HG03460 (cell line): ENCODE results near the gene TET2.
"Not testable (repeated sequence)": the region's sequence is repeated elsewhere in the genome, so short reads cannot be mapped to it uniquely, and the experiment has no call there.

ENCODE experiments used
- ATAC-seq: cut with Tn5 transposase; IDR thresholded peaks from one replicate; pipeline ENCODE4 v1.9.1; 2021; ENCODE audit not compliant: unreplicated experiment

TET2 gene

DNA sequence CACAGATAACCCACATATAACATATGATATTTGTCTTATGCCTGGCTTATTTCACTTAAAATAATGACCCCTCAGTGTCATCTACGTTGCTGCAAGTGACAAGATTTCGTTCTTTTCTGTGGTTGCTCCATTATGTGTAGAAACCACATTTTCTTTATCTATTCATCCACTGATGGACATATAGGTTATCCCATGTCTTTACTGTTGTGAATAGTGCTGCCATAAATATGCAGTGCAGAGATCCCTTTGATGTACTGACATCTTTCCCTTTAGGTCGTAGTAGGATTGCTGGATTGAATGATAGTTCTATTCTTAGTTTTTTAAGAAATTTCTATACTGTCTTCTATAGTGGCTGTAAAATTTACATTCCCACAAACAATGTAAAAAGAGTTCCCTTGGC lies 135.8 kb downstream of the TET2 start:
- ATAC-seq, result no peak

DNA sequence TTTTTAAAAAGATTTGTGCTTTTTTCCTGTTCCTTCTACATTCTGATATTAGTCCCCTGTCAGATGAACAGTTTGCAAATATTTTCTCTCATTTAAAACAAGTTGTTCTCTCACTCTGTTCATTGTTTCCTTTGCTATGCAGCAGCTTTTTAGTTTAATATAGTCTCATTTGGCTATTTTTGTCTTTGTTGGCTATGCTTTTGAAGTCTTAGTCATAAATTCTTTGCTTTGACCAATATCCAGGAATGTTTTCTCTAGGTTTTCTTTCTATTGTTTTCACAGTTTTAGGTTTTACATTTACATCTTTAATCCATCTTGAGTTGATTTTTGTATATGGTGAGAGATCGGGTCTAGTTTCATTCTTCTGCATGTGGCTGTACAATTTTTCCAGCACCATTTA lies 136.8 kb downstream of the TET2 start:
- ATAC-seq, result no peak

DNA sequence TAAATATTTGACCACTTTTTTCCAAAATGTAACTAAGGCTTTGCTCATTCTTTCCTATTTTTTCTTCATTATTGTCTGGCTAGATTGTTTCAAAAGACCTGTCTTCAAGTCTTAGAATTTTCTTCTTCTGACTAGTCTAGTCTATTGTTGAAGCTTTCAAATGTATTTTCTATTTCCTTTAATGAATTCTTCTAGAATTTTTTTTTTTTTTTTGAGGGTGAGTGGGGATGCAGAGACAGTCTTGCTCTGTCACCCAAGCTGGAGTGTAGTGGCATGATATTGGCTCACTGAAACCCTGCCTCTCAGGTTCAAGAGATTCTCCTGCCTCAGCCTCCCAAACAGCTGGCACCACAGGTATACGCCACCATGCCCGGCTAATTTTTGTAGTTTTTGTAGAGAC lies 141.4 kb downstream of the TET2 start:
- no peak for ATAC-seq

DNA sequence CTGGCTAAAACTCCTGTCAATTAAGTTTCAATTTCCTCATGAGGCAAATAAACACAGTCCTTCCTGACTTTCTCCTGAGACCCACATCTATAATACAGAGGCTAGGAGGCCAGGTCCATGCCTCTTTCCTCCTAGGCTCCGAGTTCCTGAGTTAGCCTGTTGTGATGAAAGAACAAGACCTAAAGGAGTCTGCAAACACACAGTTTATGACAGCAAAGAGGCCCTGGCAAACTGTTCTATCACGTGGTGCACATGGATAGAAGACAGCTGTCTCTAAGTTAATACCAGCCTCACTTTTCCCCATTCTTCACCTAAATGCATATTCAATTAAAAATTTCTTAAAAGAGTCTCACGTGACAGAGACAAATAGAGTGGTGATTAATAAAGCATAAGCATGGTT lies 145.2 kb downstream of the TET2 start:
- ATAC-seq, result no peak

DNA sequence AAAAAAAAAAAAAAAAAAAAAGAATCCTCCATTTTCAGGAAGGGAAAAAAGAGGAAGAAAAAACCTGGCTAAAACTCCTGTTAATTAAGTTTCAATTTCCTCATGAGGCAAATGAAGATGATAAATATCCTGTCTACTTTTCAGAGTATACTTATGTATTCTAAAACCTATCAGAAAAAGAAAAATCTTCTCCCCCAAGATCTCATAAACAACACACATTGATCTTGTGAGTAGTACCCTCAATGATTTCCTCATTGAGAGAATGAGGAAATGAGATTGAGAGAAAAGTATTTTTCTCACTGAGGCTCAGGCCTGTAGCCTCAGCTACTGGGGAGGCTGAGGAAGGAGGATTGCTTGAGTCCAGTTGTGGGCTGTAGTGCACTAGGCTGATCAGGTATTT lies 146.7 kb downstream of the TET2 start:
- no peak for ATAC-seq

DNA sequence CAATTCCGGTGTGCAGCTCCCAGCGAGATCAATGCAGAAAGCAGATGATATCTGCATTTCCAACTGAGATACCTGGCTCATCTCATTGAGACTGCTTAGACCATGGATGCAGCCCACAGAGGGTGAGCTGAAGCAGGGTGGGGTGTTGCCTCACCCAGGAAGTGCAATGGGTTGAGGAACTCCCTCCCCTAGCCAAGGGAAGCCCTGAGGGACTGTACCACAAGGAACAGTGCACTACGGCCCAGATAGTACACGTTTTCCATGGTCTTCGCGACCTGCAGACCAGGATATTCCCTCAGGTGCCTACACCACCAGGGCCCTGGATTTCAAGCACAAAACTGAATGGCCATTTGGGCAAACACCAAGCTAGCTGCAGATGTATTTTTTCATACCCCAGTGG lies 150.0 kb downstream of the TET2 start:
- no peak for ATAC-seq

DNA sequence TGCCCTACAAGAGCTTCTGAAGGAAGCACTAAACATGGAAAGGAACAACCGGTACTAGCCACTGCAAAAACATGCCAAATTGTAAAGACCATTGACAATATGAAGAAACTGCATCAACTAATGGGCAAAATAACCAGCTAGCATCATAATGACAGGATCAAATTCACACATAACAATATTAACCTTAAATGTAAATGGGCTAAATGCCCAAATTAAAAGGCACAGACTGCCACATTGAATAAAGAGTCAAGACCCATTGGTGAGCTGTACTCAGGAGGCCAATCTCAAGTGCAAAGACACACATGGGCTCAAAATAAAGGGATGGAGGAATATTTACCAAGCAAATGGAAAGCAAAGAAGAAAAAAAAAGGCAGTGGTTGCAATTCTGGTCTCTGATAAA lies 152.4 kb downstream of the TET2 start:
- ATAC-seq, result not testable (repeated sequence)

DNA sequence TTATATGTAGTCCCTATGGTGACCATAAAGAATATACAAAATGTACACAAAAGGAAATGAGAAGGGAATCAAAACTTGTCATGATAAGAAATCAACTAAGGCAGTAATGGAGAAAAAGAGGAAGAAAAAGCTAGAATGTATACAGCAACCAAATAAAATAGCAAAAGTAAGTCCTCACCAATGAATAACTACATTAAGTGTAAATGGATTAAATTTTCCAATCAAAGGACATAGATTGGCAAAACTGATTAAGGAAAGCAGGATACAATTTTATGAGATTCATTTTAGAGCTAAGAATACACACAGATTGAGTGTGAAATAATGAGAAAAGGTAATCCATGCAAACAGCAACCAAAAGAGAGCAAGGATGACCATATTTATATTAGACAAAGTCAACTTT lies 157.4 kb downstream of the TET2 start:
- no peak for ATAC-seq

DNA sequence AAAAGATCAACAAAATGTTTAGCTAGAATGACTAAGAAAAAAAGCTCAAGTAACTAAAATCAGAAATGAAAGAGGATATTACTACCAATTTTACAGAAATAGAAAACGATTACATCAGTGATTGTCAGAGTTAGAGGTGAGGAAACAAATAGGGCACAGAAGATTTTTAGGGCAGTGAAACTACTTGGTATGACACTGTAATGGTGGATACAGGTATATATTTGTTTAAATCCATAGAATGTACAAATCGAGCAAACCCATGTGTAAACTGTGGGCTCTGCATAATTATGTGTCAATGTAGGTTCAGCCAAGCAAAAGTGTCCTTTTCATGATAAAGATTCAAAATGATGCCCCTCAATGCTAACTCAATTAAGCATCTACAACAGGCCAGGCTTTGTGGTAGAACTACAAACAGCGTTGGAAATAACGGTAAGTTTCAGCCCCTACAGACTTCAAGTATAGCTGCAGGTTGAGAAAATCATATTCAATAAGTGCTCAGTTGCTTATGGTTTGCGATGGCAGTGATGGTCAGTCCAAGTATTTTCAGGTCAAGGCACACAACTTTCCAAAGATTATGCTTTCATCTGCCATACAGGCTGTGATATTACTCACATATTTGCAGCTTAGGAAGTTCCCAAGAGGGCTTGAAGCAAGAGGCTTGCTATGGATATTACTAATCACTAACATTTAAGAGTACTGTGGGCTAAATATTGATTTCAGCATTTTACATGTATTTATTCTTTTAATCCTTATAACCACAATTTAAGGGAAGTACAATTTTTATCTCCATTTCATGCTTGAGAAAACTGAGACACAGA lies 158.6 kb downstream of the TET2 start:
- ATAC-seq, result no peak

DNA sequence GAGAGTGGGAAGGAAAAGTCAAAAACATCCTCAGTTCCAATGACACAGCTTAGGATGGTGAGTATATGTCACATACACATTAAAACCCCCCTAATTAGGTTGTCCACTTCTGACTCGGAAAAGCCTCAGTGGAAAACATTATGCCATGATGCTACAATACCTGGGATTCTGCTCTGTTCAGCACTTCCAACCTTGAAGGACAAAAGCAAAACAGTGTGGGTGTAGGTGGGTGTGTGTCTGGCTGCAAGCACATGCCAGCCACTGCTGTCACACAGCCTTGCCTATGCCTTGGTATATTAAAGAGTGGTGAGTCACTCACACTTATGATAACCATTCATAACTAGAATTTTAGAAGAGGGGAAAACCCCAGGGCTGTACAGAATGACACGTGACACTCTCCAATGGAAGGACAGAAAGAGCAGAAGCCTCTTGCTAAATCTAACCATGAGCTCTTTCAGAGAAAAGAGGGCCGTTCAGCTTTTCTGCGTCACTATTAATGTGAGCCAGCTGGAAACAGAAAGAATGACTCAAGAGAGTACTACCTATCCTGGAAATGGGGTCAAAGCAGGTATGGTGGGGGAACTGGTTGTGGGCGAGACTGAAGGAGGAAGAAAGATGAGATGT lies 159.6 kb downstream of the TET2 start:
- ATAC-seq, result peak; percentile 93

DNA sequence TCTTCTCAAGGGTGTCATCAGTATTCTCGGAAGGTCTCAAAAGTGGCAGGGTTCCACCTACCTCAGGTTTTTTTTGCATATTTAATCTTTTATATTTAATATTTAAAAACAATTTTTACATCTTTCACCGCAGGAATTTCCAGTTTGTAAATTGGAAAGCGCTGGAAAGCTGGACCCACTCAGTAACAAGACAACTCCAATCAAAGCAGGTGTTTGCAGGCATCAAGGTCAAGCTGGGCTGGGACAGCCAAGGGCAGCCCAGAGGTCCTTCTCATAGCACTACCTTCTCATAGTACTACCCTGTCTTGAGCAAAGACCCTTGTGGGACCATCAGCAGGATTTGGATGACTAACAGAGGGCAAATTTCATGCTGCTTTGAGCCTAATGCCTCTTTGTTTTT lies 160.1 kb downstream of the TET2 start:
- ATAC-seq, result no peak

DNA sequence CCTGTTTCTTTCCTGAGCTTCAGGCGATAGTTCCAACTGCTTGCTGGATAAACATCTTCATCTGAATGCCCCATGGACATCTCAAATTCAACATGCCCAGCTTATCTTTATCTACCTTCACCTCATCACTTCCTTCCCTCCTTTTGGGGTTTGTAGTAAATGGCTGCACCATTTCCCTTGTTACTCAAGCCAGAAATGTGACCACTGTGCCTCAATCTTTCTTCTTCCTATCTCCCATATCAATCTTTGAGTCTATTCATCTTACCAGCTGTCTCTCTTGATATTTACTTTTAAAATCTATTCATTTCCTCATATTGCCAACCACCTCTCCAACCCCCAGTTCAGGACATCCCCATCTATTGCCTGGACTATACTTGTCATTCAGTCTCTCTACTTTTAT lies 171.8 kb downstream of the TET2 start:
- ATAC-seq, result no peak

DNA sequence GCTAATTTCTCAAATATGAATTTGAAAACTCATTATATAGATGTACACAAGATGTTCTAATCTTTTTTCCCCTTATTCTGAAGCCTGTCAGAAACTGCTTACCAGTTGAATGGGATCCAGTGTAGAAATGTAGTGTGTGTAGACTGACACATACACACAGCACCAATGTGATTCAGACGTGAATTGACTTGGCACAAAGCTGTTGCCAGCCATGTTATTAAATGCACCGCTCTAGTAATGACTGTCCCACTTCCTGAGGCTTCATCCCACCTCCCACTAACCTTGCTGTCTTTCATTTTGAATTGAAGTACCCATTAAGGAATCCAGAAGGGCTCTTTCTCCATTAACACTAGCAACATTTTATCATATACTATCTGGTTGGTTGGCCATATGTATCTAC lies 180.5 kb downstream of the TET2 start:
- ATAC-seq, result no peak

DNA sequence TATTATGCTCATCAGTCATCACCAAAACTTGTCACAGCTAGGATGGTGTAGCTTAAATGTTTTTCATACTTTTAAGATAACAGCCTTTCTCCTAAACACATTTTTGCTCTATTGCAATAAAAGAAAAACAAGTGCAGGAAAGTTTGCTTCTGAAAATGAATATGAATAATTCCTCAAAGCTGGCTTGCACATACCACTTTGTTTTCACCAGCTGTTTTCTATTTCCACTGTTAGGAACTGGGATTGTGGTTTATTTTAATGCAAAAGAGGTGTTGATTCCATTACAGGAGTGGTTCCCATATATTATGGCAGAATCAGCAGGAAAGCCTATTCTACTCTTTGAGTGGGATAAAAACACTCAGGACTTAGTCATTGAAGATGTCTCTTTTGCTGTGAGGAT lies 181.3 kb downstream of the TET2 start:
- no peak for ATAC-seq

DNA sequence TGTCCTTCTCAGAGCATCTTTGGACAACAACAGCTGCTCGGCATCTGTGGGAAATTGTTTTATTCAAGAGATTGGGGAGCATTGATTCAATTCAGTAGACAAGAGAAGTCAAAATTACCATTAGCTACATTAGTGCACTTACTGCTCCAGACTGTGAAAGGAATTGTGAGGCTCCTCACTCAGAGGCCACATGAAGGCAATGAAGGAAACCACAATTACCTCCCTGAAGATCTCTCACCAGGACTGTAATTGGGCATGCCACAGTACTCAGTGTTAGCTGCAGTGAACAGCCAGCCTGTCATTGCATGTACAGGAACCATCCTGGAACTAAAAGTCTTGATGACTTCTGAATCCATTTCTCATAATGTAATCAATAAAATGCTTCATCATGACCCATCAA lies 182.4 kb downstream of the TET2 start:
- ATAC-seq, result no peak
